ENCODE data around the gene GRIN2D.

The GRIN2D gene

GRCh38 chr19:48393559-48394330, at the start of gene GRIN2D:
Gene GRIN2D, plus strand, starts transcription at chr19:48393668. Its CDS starts 4,725 bp downstream, at chr19:48398393.
- H3K9ac ChIP-seq (ENCODE audit: low read length) = peak within 1 kb of the TSS; percentile 42
- peaks cover 4% of the 10 kb centered on the region for H3K27me3 ChIP-seq (replicated peaks; ENCODE audit: control insufficient read depth, insufficient read depth, low read length)
- peak; percentile 40 for DNase-seq (ENCODE audit: low read depth)
- peaks cover 17% of the 10 kb centered on the region for H3K4me1 ChIP-seq (ENCODE audit: control insufficient read depth, insufficient read depth, low read length)
- H3K4me3 ChIP-seq (ENCODE audit: low read length) = peak within 1 kb of the TSS; percentile 50
- H3K36me3 ChIP-seq (ENCODE audit: control insufficient read depth, insufficient read depth, low read length, severe bottlenecking) = peaks cover 7% of the 10 kb centered on the region
- H3K9me3 ChIP-seq (ENCODE audit: control insufficient read depth, low read length) = no peaks in the 10 kb centered on the region

GRCh38 chr19:48344892-48345291, 48.6 kb upstream of the GRIN2D start:
- no peak for DNase-seq (ENCODE audit: low read depth)

GRCh38 chr19:48346191-48346590, 47.3 kb upstream of the GRIN2D start:
- H3K9ac ChIP-seq (ENCODE audit: low read length) = no peak overlapping the region
- DNase-seq (ENCODE audit: low read depth) = no peak

More at GRCh38 chr19:48344892-48345291, 48.6 kb upstream of the GRIN2D start:
- no peaks in the 10 kb centered on the region for H3K27me3 ChIP-seq (replicated peaks; ENCODE audit: control insufficient read depth, insufficient read depth, low read length)
- no peaks in the 10 kb centered on the region for H3K9me3 ChIP-seq (ENCODE audit: control insufficient read depth, low read length)
- H3K4me3 ChIP-seq (ENCODE audit: low read length) = no peak overlapping the region
- peaks cover 2% of the 10 kb centered on the region for H3K36me3 ChIP-seq (ENCODE audit: control insufficient read depth, insufficient read depth, low read length, severe bottlenecking)
- H3K9ac ChIP-seq (ENCODE audit: low read length) = no peak overlapping the region
- H3K4me1 ChIP-seq (ENCODE audit: control insufficient read depth, insufficient read depth, low read length) = no peaks in the 10 kb centered on the region

GRCh38 chr19:48348045-48348444, 45.4 kb upstream of the GRIN2D start:
- H3K4me1 ChIP-seq (ENCODE audit: control insufficient read depth, insufficient read depth, low read length) = no peaks in the 10 kb centered on the region
- H3K9me3 ChIP-seq (ENCODE audit: control insufficient read depth, low read length) = no peaks in the 10 kb centered on the region
- no peak overlapping the region for H3K9ac ChIP-seq (ENCODE audit: low read length)
- H3K27me3 ChIP-seq (replicated peaks; ENCODE audit: control insufficient read depth, insufficient read depth, low read length) = no peaks in the 10 kb centered on the region
- DNase-seq (ENCODE audit: low read depth) = no peak
- no peaks in the 10 kb centered on the region for H3K36me3 ChIP-seq (ENCODE audit: control insufficient read depth, insufficient read depth, low read length, severe bottlenecking)
- no peak overlapping the region for H3K4me3 ChIP-seq (ENCODE audit: low read length)

More at GRCh38 chr19:48346191-48346590, 47.3 kb upstream of the GRIN2D start:
- Histone ChIP-seq H3K4me3 (ENCODE audit: low read length) (no peak overlapping the region), H3K9me3 (ENCODE audit: control insufficient read depth, low read length) (no peaks in the 10 kb centered on the region), H3K36me3 (ENCODE audit: control insufficient read depth, insufficient read depth, low read length, severe bottlenecking) (peaks cover 2% of the 10 kb centered on the region), H3K4me1 (ENCODE audit: control insufficient read depth, insufficient read depth, low read length) (no peaks in the 10 kb centered on the region), H3K27me3 (replicated peaks; ENCODE audit: control insufficient read depth, insufficient read depth, low read length) (no peaks in the 10 kb centered on the region)

- no peak for DNase-seq (ENCODE audit: low read depth)
- H3K9ac ChIP-seq (ENCODE audit: low read length) = no peak overlapping the region
- no peaks in the 10 kb centered on the region for H3K4me1 ChIP-seq (ENCODE audit: control insufficient read depth, insufficient read depth, low read length)
- H3K4me3 ChIP-seq (ENCODE audit: low read length) = no peak overlapping the region
- H3K9me3 ChIP-seq (ENCODE audit: control insufficient read depth, low read length) = no peaks in the 10 kb centered on the region
- no peaks in the 10 kb centered on the region for H3K27me3 ChIP-seq (replicated peaks; ENCODE audit: control insufficient read depth, insufficient read depth, low read length)
- H3K36me3 ChIP-seq (ENCODE audit: control insufficient read depth, insufficient read depth, low read length, severe bottlenecking) = no peaks in the 10 kb centered on the region
Observed at GRCh38 chr19:48348737-48349136, 44.7 kb upstream of the GRIN2D start.

- Histone ChIP-seq H3K9ac (ENCODE audit: low read length) (no peak overlapping the region), H3K9me3 (ENCODE audit: control insufficient read depth, low read length) (no peaks in the 10 kb centered on the region), H3K4me3 (ENCODE audit: low read length) (no peak overlapping the region), H3K27me3 (replicated peaks; ENCODE audit: control insufficient read depth, insufficient read depth, low read length) (no peaks in the 10 kb centered on the region), H3K36me3 (ENCODE audit: control insufficient read depth, insufficient read depth, low read length, severe bottlenecking) (no peaks in the 10 kb centered on the region), H3K4me1 (ENCODE audit: control insufficient read depth, insufficient read depth, low read length) (no peaks in the 10 kb centered on the region)
- no peak for DNase-seq (ENCODE audit: low read depth)
Observed at GRCh38 chr19:48350856-48351255, 42.6 kb upstream of the GRIN2D start.

GRCh38 chr19:48351341-48351752, 42.1 kb upstream of the GRIN2D start:
- Histone ChIP-seq H3K4me1 (ENCODE audit: control insufficient read depth, insufficient read depth, low read length) (no peaks in the 10 kb centered on the region), H3K4me3 (ENCODE audit: low read length) (no peak overlapping the region), H3K9ac (ENCODE audit: low read length) (no peak overlapping the region), H3K9me3 (ENCODE audit: control insufficient read depth, low read length) (no peaks in the 10 kb centered on the region), H3K27me3 (replicated peaks; ENCODE audit: control insufficient read depth, insufficient read depth, low read length) (no peaks in the 10 kb centered on the region), H3K36me3 (ENCODE audit: control insufficient read depth, insufficient read depth, low read length, severe bottlenecking) (no peaks in the 10 kb centered on the region)
- DNase-seq (ENCODE audit: low read depth) = peak; percentile 66

- no peak for DNase-seq (ENCODE audit: low read depth)
- Histone ChIP-seq H3K36me3 (ENCODE audit: control insufficient read depth, insufficient read depth, low read length, severe bottlenecking) (no peaks in the 10 kb centered on the region), H3K4me3 (ENCODE audit: low read length) (no peak overlapping the region), H3K27me3 (replicated peaks; ENCODE audit: control insufficient read depth, insufficient read depth, low read length) (no peaks in the 10 kb centered on the region), H3K4me1 (ENCODE audit: control insufficient read depth, insufficient read depth, low read length) (no peaks in the 10 kb centered on the region), H3K9ac (ENCODE audit: low read length) (no peak overlapping the region), H3K9me3 (ENCODE audit: control insufficient read depth, low read length) (no peaks in the 10 kb centered on the region)
Observed at GRCh38 chr19:48353677-48354076, 39.8 kb upstream of the GRIN2D start.

- no peak for DNase-seq (ENCODE audit: low read depth)
- no peaks in the 10 kb centered on the region for H3K36me3 ChIP-seq (ENCODE audit: control insufficient read depth, insufficient read depth, low read length, severe bottlenecking)
- H3K9me3 ChIP-seq (ENCODE audit: control insufficient read depth, low read length) = no peaks in the 10 kb centered on the region
- no peak overlapping the region for H3K9ac ChIP-seq (ENCODE audit: low read length)
- no peak overlapping the region for H3K4me3 ChIP-seq (ENCODE audit: low read length)
- no peaks in the 10 kb centered on the region for H3K27me3 ChIP-seq (replicated peaks; ENCODE audit: control insufficient read depth, insufficient read depth, low read length)
- H3K4me1 ChIP-seq (ENCODE audit: control insufficient read depth, insufficient read depth, low read length) = no peaks in the 10 kb centered on the region
Observed at GRCh38 chr19:48354332-48354992, 39.0 kb upstream of the GRIN2D start.

GRCh38 chr19:48355365-48355954, 38.0 kb upstream of the GRIN2D start:
- no peak for DNase-seq (ENCODE audit: low read depth)
- Histone ChIP-seq H3K27me3 (replicated peaks; ENCODE audit: control insufficient read depth, insufficient read depth, low read length) (no peaks in the 10 kb centered on the region), H3K4me3 (ENCODE audit: low read length) (no peak overlapping the region), H3K36me3 (ENCODE audit: control insufficient read depth, insufficient read depth, low read length, severe bottlenecking) (peaks cover 3% of the 10 kb centered on the region), H3K9me3 (ENCODE audit: control insufficient read depth, low read length) (no peaks in the 10 kb centered on the region), H3K4me1 (ENCODE audit: control insufficient read depth, insufficient read depth, low read length) (no peaks in the 10 kb centered on the region), H3K9ac (ENCODE audit: low read length) (no peak overlapping the region)

GRCh38 chr19:48359123-48359522, 34.3 kb upstream of the GRIN2D start:
- DNase-seq (ENCODE audit: low read depth) = no peak
- peaks cover 3% of the 10 kb centered on the region for H3K36me3 ChIP-seq (ENCODE audit: control insufficient read depth, insufficient read depth, low read length, severe bottlenecking)
- no peak overlapping the region for H3K4me3 ChIP-seq (ENCODE audit: low read length)
- no peaks in the 10 kb centered on the region for H3K27me3 ChIP-seq (replicated peaks; ENCODE audit: control insufficient read depth, insufficient read depth, low read length)
- H3K4me1 ChIP-seq (ENCODE audit: control insufficient read depth, insufficient read depth, low read length) = peaks cover 4% of the 10 kb centered on the region
- H3K9ac ChIP-seq (ENCODE audit: low read length) = no peak overlapping the region
- H3K9me3 ChIP-seq (ENCODE audit: control insufficient read depth, low read length) = no peaks in the 10 kb centered on the region

Measured in adipocyte (in vitro differentiated cells).